ENCODE results near the gene FAM210B.
"Not testable (repeated sequence)": the region's sequence is repeated elsewhere in the genome, so short reads cannot be mapped to it uniquely, and the experiment has no call there.

FAM210B gene

GRCh38 chr20:56361900-56362299 lies 3.1 kb downstream of the FAM210B start:
- no peak for DNase-seq

- peak; percentile 40 for DNase-seq
These were observed 4.1 kb downstream of the FAM210B start for GRCh38 chr20:56362833-56363413.

GRCh38 chr20:56363491-56363890 lies 4.7 kb downstream of the FAM210B start:
- no peak for DNase-seq

- DNase-seq: no peak
These were observed 9.8 kb downstream of the FAM210B start for GRCh38 chr20:56368351-56369134.

GRCh38 chr20:56369179-56369578 lies 10.4 kb downstream of the FAM210B start:
- DNase-seq: peak; percentile 87

- DNase-seq: no peak
These were observed 13.2 kb downstream of the FAM210B start for GRCh38 chr20:56371977-56372376.

- DNase-seq: no peak
These were observed 14.1 kb downstream of the FAM210B start for GRCh38 chr20:56372850-56373249.

GRCh38 chr20:56373942-56374341 lies 15.2 kb downstream of the FAM210B start:
- DNase-seq: no peak

- DNase-seq: no peak
These were observed 17.6 kb downstream of the FAM210B start for GRCh38 chr20:56376331-56376730.

- no peak for DNase-seq
These were observed 19.6 kb downstream of the FAM210B start for GRCh38 chr20:56378386-56378785.

GRCh38 chr20:56380375-56380774 lies 21.6 kb downstream of the FAM210B start:
- no peak for DNase-seq

- DNase-seq: no peak
These were observed 22.7 kb downstream of the FAM210B start for GRCh38 chr20:56381501-56381900.

GRCh38 chr20:56382696-56383095 lies 23.9 kb downstream of the FAM210B start:
- no peak for DNase-seq

- no peak for DNase-seq
These were observed 24.6 kb downstream of the FAM210B start for GRCh38 chr20:56383334-56383733.

- DNase-seq: no peak
These were observed 26.4 kb downstream of the FAM210B start for GRCh38 chr20:56385130-56385529.

- DNase-seq: no peak
These were observed 27.4 kb downstream of the FAM210B start for GRCh38 chr20:56386219-56386618.

- DNase-seq: no peak
These were observed 30.1 kb downstream of the FAM210B start for GRCh38 chr20:56388882-56389281.

- no peak for DNase-seq
These were observed 31.0 kb downstream of the FAM210B start for GRCh38 chr20:56389807-56390206.

GRCh38 chr20:56390396-56390795 lies 31.6 kb downstream of the FAM210B start:
- not testable (repeated sequence) for DNase-seq

GRCh38 chr20:56391037-56391436 lies 32.3 kb downstream of the FAM210B start:
- DNase-seq: no peak

GRCh38 chr20:56391596-56392131 lies 32.9 kb downstream of the FAM210B start:
- DNase-seq: no peak

- DNase-seq: peak; percentile 95
These were observed 33.5 kb downstream of the FAM210B start, which contains the start of the genes AURKA and CSTF1 for GRCh38 chr20:56392132-56392880. Gene AURKA, minus strand, starts transcription at chr20:56392215. Its CDS starts 4,018 bp downstream, at chr20:56388197. Gene CSTF1, plus strand, starts transcription at chr20:56392645. Its CDS starts 2,908 bp downstream, at chr20:56395553.

GRCh38 chr20:56392881-56393482 lies 34.2 kb downstream of the FAM210B start:
- DNase-seq: no peak

Data from NCI-H524 treated with DMSO at 0.1 percent for 48 hours (cell line).